Karpas-422 (cell line): ENCODE measurements around the gene SF3A1. TPM values are rescaled to one million over a fixed set of nuclear protein-coding genes. Genes with fewer than 3 reads are reported as not detected.

ENCODE experiments used
- DNase-seq: peaks from one replicate; pipeline ENCODE4 v3.0.0-alpha.2; 2015
- H2AFZ ChIP-seq: fragments of 200-600 bp; sonication (generic); 2 replicates; pipeline ENCODE4 v1.6.1; 2014; ENCODE audit warnings: antibody characterized with exemption, low read length, mixed read lengths
- H3K27ac ChIP-seq: fragments of 200-600 bp; sonication (generic); 2 replicates; pipeline ENCODE4 v1.5.1; 2014; ENCODE audit warnings: mild to moderate bottlenecking, low read length, moderate library complexity
- H3K27me3 ChIP-seq: fragments of 200-600 bp; sonication (generic); 2 replicates; pipeline ENCODE4 v1.6.1; 2014; ENCODE audit warnings: low read length, mixed read lengths
- H3K36me3 ChIP-seq: fragments of 200-600 bp; sonication (generic); 2 replicates; pipeline ENCODE4 v1.6.1; 2014; ENCODE audit warnings: low read length, mixed read lengths; ENCODE audit not compliant: insufficient read depth
- H3K4me1 ChIP-seq: fragments of 200-600 bp; sonication (generic); 2 replicates; pipeline ENCODE4 v1.6.1; 2014; ENCODE audit warnings: mild to moderate bottlenecking, low read length, mixed read lengths
- H3K4me2 ChIP-seq: fragments of 200-600 bp; sonication (generic); 2 replicates; pipeline ENCODE4 v1.6.1; 2014; ENCODE audit warnings: low read length, low read depth, mild to moderate bottlenecking; ENCODE audit not compliant: poor library complexity, severe bottlenecking
- H3K4me3 ChIP-seq: fragments of 200-600 bp; sonication (generic); 2 replicates; pipeline ENCODE4 v1.5.1; 2014; ENCODE audit warnings: mild to moderate bottlenecking, antibody characterized with exemption, low read length, mixed read lengths
- H3K79me2 ChIP-seq: fragments of 200-600 bp; sonication (generic); 2 replicates; pipeline ENCODE4 v1.6.1; 2014; ENCODE audit warnings: mild to moderate bottlenecking, low read length, mixed read lengths
- H3K9ac ChIP-seq: fragments of 200-600 bp; sonication (generic); 2 replicates; pipeline ENCODE4 v1.6.0; 2014; ENCODE audit warnings: low read length
- H3K9me2 ChIP-seq: fragments of 200-600 bp; sonication (generic), shearing (Covaris generic); replicated peaks from 2 replicates; pipeline ENCODE4 v1.6.0; 2014; ENCODE audit warnings: mild to moderate bottlenecking, low read length, moderate library complexity; ENCODE audit not compliant: insufficient read depth
- H3K9me3 ChIP-seq: fragments of 300-700, 200-600 bp; sonication (generic); 2 replicates; pipeline ENCODE4 v1.6.1; 2014; ENCODE audit warnings: low read length, mixed read lengths
- H4K20me1 ChIP-seq: fragments of 200-600 bp; sonication (generic); 2 replicates; pipeline ENCODE4 v1.6.1; 2014; ENCODE audit warnings: mild to moderate bottlenecking, antibody characterized with exemption, low read length, low read depth; ENCODE audit not compliant: insufficient read depth
- total RNA-seq: library from RNA; depleted of rRNA; stranded (reverse); fragments of >200 nt; shearing (Covaris generic); gene quantifications from 2 replicates; pipeline ENCODE4 v1.2.3, GENCODE V29; 2014; ENCODE audit warnings: low replicate concordance

Gene SF3A1
- total RNA-seq, 1 experiment from 2014 or later = 111 TPM

GRCh38 chr22:30375312-30375849, 18.7 kb upstream of the SF3A1 start:
- Histone ChIP-seq H2AFZ (no peak overlapping the region), H3K79me2 (no peaks in the 10 kb centered on the region), H3K36me3 (no peaks in the 10 kb centered on the region), H3K9me3 (no peaks in the 10 kb centered on the region), H3K4me1 (peaks cover 2% of the 10 kb centered on the region; the same call in 1 of the 2 replicates), H3K27me3 (no peaks in the 10 kb centered on the region), H3K27ac (no peak overlapping the region), H4K20me1 (no peaks in the 10 kb centered on the region), H3K9ac (no peak overlapping the region), H3K4me3 (no peak overlapping the region), H3K9me2 (no peaks in the 10 kb centered on the region), H3K4me2 (no peak overlapping the region)
- no peak for DNase-seq

DNA sequence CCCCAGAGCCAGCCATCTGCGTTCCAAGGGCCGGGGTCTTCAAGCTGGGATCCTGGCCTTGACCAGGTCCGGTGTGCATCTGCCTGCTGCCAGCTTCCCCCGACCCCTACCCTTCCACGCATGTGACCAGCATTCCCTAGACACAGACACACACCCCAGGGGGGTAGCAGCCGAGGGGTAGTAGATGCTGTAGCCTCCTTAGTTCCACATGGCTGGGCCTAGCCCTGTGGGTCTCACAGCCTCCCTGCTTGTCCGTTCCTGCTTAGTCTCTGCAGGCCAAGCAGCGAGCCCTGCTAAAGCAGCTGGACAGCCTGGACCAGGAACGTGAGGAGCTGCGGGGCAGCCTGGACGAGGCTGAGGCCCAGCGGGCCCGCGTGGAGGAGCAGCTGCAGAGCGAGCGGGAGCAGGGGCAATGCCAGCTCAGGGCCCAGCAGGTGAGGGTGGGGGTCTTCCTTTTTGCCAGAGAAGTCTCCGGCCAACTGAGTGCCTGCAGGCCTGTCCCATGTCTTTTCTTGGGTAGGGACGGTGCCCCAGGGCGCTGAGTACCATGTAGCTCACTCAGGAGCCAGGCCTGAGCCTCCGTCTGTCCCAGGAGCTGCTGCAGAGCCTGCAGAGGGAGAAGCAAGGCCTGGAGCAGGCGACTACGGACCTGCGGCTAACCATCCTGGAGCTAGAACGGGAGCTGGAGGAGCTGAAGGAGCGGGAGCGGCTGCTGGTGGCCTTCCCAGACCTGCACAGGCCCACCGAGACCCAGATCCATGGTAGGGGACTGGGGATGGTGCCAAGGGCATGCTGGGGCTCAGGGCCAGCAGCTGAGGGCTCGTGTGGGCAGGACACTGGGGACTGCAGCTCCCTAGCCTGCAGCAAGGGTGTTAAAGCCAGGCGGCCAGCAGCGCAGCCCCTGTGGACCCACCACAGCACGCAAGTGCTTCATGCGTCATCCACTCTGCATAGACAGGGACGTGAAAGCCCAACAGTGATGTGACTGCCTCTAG, 16.9 kb upstream of the SF3A1 start:
- no peak overlapping the region for H3K9ac ChIP-seq
- no peak overlapping the region for H3K4me2 ChIP-seq
- no peaks in the 10 kb centered on the region for H3K79me2 ChIP-seq
- H2AFZ ChIP-seq = no peak overlapping the region
- H3K36me3 ChIP-seq = no peaks in the 10 kb centered on the region
- no peaks in the 10 kb centered on the region for H3K9me3 ChIP-seq
- no peak overlapping the region for H3K4me3 ChIP-seq
- H3K9me2 ChIP-seq = no peaks in the 10 kb centered on the region
- H3K4me1 ChIP-seq = no peaks in the 10 kb centered on the region
- no peak for DNase-seq
- H3K27ac ChIP-seq = no peak overlapping the region
- H3K27me3 ChIP-seq = no peaks in the 10 kb centered on the region
- no peaks in the 10 kb centered on the region for H4K20me1 ChIP-seq

DNA sequence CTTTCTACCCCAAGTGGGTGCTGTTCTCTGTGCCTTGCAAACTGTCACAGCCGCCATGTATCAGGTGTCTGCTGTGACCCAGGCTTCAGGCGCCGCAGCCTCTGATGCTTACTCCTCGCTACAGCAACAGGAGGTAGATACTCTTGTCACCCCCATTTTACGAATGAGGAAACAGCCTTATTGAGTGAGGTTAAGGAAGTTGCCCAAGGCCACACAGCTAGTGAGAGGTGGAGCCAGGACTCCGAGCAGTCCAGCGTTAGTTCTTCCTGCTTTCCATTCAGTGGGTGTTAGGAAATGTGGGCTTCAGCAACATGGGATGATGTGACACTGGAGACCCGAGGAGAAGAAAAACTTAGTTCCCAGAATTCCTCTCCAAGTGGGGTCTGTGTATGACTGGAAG, 16.2 kb upstream of the SF3A1 start:
- H4K20me1 ChIP-seq = no peaks in the 10 kb centered on the region
- no peaks in the 10 kb centered on the region for H3K27me3 ChIP-seq
- no peaks in the 10 kb centered on the region for H3K79me2 ChIP-seq
- no peaks in the 10 kb centered on the region for H3K36me3 ChIP-seq
- no peaks in the 10 kb centered on the region for H3K4me1 ChIP-seq
- no peak overlapping the region for H2AFZ ChIP-seq
- no peak overlapping the region for H3K4me2 ChIP-seq
- H3K9me3 ChIP-seq = no peaks in the 10 kb centered on the region
- H3K9ac ChIP-seq = no peak overlapping the region
- H3K4me3 ChIP-seq = no peak overlapping the region
- no peaks in the 10 kb centered on the region for H3K9me2 ChIP-seq
- DNase-seq = no peak
- no peak overlapping the region for H3K27ac ChIP-seq

DNA sequence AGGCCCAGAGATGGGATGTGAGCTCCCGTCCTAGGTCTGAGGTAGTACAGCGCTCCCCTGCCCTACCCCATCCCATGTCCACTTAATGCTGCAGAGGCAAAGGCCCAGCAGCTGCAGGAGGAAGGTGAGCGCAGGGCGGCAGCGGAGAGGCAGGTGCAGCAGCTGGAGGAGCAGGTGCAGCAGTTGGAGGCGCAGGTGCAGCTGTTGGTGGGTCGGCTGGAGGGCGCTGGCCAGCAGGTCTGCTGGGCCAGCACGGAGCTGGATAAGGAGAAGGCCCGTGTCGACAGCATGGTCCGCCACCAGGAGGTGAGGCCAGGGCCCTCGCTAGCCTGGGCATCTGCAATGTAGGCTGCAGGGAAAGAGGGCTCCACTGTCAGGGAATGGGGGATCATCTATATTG, 15.3 kb upstream of the SF3A1 start:
- no peaks in the 10 kb centered on the region for H3K9me3 ChIP-seq
- no peak overlapping the region for H3K27ac ChIP-seq
- no peak overlapping the region for H3K4me3 ChIP-seq

DNA sequence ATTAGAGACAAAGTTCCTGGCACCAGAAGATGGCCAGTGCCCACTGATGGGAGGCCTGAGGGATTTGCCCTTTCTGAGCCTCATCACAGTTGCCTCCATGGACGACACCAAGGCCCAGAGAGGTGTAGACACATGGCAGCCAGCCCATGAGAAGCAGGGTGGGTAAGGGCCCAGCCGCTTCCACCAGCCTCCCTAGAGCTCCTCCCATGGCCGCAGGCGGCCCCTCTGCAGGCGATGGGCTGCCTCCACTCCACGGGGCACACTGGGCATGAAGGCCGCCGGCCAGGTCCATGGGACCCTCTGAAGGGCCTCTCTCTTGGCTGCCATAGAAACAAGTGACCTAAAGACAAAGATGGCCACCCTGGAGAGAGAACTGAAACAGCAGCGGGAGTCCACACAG, 14.6 kb upstream of the SF3A1 start:
- no peak overlapping the region for H3K4me2 ChIP-seq
- H2AFZ ChIP-seq = no peak overlapping the region
- no peaks in the 10 kb centered on the region for H3K4me1 ChIP-seq
- no peak overlapping the region for H3K9ac ChIP-seq
- H3K9me2 ChIP-seq = no peaks in the 10 kb centered on the region
- no peak overlapping the region for H3K4me3 ChIP-seq
- no peaks in the 10 kb centered on the region for H3K27me3 ChIP-seq
- H3K27ac ChIP-seq = no peak overlapping the region
- no peaks in the 10 kb centered on the region for H3K9me3 ChIP-seq
- H3K79me2 ChIP-seq = no peaks in the 10 kb centered on the region
- H3K36me3 ChIP-seq = no peaks in the 10 kb centered on the region
- no peak for DNase-seq
- no peaks in the 10 kb centered on the region for H4K20me1 ChIP-seq

More for the DNA sequence above, 15.3 kb upstream of the SF3A1 start:
- H2AFZ ChIP-seq = no peak overlapping the region
- no peaks in the 10 kb centered on the region for H3K27me3 ChIP-seq
- H3K79me2 ChIP-seq = no peaks in the 10 kb centered on the region
- no peak overlapping the region for H3K4me2 ChIP-seq
- DNase-seq = no peak
- H3K9ac ChIP-seq = no peak overlapping the region
- no peaks in the 10 kb centered on the region for H3K4me1 ChIP-seq
- H3K9me2 ChIP-seq = no peaks in the 10 kb centered on the region
- no peaks in the 10 kb centered on the region for H3K36me3 ChIP-seq
- no peaks in the 10 kb centered on the region for H4K20me1 ChIP-seq

GRCh38 chr22:30370641-30371230, 14.0 kb upstream of the SF3A1 start:
- H3K9ac ChIP-seq = no peak overlapping the region
- H3K9me3 ChIP-seq = no peaks in the 10 kb centered on the region
- H3K27ac ChIP-seq = no peak overlapping the region
- no peak for DNase-seq
- no peak overlapping the region for H3K4me3 ChIP-seq
- no peaks in the 10 kb centered on the region for H3K4me1 ChIP-seq
- H3K4me2 ChIP-seq = no peak overlapping the region
- no peaks in the 10 kb centered on the region for H3K36me3 ChIP-seq
- H2AFZ ChIP-seq = no peak overlapping the region
- H4K20me1 ChIP-seq = no peaks in the 10 kb centered on the region
- H3K27me3 ChIP-seq = no peaks in the 10 kb centered on the region
- H3K79me2 ChIP-seq = no peaks in the 10 kb centered on the region
- H3K9me2 ChIP-seq = no peaks in the 10 kb centered on the region

DNA sequence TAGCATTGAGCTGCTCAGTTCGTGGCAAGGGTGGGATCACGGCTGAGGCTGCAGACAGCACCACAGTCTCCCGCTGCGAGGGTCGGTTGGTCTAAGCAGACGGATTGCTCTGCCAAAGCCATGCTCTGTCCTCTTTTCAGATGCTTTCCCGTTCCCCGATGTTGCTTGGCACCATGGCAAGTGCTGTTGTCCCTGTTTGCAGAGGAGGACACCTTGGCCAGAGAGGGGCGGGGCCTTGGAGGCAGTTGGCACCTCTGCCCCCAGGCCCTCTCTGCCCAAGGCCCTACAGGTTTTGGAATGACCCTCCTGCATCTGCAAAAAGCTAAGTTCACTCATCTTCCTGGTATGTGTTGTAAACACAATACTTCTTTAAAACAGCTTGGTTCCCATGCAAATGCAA, 11.7 kb upstream of the SF3A1 start:
- Histone ChIP-seq H3K9ac (no peak overlapping the region), H3K9me3 (no peaks in the 10 kb centered on the region), H3K27me3 (no peaks in the 10 kb centered on the region), H3K4me1 (no peaks in the 10 kb centered on the region), H3K79me2 (no peaks in the 10 kb centered on the region), H2AFZ (no peak overlapping the region), H3K4me3 (no peak overlapping the region), H3K36me3 (no peaks in the 10 kb centered on the region), H3K9me2 (no peaks in the 10 kb centered on the region), H3K4me2 (no peak overlapping the region), H3K27ac (no peak overlapping the region), H4K20me1 (no peaks in the 10 kb centered on the region)
- DNase-seq = no peak

DNA sequence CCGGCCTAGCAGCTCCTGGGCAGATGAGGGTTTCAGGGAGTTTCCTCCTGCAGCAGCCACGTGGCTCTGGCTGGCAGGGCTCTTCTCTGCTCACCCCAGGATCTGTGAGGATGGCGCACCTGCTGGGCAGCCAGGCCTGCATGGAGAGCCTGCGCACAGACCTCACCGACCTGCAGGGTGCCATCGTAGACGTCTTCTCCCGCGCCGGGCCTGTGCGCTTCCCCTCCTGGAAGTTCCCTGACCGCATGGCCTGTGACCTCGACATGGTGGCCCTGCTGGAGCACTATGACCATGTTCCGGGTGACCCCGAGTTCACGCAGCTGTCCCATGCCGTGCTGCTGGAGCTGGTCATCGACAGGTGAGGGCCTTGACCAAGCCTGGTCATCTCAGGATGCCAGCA, 9.2 kb upstream of the SF3A1 start:
- Histone ChIP-seq H3K79me2 (no peaks in the 10 kb centered on the region), H3K36me3 (no peaks in the 10 kb centered on the region), H3K9me2 (no peaks in the 10 kb centered on the region), H3K4me3 (no peak overlapping the region), H3K4me2 (no peak overlapping the region), H4K20me1 (no peaks in the 10 kb centered on the region), H3K4me1 (peaks cover 6% of the 10 kb centered on the region; the same call in 1 of the 2 replicates), H3K9me3 (no peaks in the 10 kb centered on the region), H3K27me3 (no peaks in the 10 kb centered on the region), H2AFZ (no peak overlapping the region), H3K9ac (no peak overlapping the region), H3K27ac (no peak overlapping the region)
- no peak for DNase-seq
